HG02610 (cell line): Measurements from ENCODE around the gene FZD7.

Experiments
- ATAC-seq: cut with Tn5 transposase; IDR thresholded peaks from one replicate; pipeline ENCODE4 v1.9.1; 2021; ENCODE audit warnings: mild to moderate bottlenecking, moderate library complexity; ENCODE audit not compliant: unreplicated experiment

The FZD7 gene

DNA sequence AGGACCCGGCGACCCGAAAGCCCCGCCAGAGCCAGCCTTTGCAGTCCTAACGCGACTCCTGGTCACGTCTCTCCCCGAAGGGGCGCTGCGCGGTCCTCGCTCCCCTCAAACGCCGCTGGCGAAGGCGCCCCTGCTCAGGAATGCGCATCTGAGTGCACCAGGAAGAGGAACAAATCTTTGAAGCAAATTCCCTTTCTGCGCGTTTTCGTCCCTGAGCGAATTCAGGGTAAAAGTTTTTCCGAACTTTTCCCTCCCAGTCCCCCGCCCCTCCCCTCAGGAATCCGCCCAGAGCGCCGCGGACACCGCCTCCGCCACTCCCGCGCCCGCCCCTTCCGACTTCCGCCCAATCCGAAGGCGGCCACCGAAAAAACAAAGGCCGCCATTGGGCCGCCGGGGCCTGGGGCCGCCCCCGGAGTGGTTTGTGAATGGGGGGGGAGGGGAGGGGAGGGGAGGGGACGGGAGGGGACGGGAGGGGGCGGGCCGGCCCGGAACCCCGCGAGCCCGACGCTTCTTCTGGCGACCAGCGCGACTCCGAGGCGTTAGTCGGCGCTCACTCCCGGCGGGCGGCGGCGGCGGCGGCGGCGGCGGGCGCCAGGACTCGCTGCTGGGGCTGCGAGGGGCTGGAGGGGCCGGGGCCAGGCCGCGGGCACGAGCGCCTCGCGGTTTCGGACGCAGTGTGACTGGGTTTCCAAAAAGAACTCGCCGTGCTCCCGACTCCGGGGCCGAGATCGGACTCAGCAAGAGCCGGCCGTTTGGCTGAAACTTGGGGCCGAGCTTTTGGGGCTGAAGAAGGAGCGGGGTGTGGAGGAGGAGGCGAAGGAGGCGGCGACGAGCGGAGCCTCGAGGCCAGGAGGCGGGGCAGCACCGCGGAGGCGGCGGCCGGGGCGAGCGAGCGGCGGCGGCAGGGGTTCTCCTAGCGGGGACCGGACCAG, at the start of gene FZD7:
Gene FZD7, plus strand, starts transcription at position 539 of the 932 bp plus-strand sequence. CDS start 793 bp downstream, outside the sequence.
- ATAC-seq, result peak; percentile 93

DNA sequence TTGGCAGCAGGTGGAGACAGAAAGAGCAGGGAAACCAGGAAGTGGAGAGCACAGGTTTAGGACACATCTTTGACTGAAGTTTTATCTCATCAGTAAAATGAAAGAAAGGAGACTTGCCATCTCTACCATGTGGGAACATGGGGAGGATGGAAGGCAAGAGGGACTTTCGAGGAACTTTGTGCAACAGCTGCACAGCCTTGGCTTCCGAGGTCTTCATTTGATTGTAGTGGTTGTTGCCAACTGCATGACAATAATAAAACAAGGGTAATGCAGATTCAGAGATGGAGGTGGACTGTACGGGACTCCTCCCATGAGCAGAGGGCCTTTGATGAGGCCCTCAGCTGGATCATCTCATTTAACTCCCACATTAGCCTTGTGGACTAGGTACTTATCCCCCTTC, 49.3 kb upstream of the FZD7 start:
- ATAC-seq, result no peak

DNA sequence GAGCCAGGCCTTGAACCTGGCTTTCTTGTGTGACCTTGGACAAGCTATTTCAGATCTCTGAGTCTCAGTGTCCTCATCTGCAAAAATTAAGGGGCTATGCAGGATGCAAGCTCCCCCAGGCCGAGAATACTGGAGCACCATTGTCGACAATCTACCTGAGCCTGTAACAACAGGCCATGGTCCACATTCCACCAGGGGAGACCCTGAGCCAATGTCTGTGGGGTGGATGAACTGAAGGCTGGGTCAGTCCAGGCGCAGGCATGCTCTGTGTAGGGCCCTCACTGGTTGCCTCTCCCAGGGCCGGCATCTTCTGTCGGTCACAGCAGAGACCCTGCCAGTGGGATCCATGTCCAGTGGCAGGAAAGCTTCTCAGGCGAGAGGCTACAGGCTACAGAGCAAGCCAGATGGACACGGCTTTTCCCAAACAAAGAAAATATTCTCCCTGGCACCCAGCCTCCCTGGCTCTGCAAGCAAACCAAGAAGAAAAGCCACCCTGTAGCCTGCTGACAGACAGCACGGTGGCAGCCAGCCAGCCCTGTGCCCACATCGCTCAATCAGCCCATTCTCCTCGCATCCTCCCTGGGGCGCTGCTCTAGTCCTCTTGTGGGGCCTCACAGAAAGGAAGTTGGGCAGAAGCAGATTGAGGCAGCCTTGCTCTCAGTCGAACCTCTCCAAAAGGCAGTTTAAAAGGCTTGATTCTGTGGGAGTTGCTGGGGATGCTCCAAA, 48.7 kb upstream of the FZD7 start:
- no peak for ATAC-seq

DNA sequence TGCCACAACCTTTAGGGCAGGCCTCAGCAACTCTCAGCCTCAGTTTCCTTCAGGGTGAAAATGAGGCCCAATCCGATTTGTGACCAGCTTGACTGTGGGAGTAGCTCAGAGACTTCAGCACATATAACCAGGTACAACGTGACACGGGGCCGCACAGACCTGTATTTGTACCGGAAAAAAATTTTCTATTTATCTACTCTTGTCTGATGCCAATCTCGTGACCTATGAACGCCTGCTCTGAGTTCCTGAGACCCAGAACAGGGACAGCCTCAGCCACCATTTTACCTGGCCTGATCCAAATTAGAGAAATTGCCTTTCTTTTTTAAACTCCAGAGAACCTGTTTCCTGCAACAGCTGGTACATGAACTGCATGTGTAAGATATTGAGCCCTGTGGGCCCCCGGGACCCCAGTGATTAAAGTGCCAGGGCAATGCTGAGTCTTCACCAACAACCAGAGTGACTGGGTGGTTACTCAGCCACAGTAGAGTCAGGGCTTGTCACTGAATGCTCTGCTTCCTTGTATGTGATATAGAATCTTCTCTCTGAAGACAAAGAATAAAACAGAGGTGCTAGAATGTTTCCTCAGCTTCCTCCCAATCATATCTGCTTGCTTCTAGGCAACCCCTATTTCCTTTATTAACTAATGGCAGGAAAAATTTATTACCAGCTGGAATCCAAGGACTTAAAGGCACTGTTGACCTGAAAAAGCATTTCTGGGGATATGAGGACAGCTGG, 47.8 kb upstream of the FZD7 start:
- no peak for ATAC-seq

DNA sequence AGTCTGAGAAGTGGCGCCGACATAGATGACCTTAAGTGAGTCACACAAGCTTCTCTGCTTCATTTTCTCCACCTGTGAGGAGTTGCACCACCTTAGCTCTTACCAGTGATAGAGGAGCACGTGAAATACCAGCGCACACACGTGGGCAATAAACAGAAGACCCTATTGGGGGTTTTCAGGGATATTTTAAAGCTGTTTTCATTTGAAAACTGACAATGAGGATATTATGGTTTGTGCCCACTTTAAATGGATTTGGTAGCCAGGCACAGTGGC, 47.3 kb upstream of the FZD7 start:
- no peak for ATAC-seq

DNA sequence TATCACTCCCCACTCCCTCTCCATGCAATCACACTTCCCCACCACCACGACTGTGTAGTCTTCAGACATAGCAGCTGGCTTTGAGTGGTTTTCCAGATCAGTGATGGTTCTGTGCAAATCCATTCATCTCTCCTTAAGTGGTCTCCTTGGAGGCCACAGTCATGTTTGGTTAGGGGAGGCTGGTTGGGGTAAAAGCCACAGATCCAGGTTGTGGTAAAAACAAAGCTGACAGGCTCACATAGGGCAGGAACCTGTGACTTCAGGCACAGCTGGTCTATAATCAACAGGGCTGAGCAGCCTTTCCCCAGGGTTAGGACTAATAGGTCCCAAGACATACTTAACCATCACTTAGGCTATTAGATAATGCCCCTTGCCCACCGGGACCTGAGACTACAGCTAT, 46.2 kb upstream of the FZD7 start:
- no peak for ATAC-seq

DNA sequence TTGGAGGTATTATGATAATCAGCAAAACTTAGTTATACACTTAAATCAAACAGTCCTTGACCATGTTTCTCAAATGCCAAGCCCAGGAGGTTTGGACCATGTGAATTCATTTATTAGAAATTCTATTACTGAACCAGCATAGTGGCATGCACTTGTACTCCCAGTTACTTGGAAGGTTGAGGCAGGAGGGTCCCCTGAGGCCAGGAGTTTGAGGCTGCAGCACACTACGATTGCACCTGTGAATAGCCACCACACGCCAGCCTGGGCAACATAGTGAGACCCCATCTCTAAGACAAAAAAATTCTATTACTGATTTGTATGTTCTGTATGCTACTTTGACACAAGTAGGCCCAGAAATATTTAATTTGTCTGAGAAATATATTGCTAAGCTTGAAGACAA, 43.6 kb upstream of the FZD7 start:
- no peak for ATAC-seq

DNA sequence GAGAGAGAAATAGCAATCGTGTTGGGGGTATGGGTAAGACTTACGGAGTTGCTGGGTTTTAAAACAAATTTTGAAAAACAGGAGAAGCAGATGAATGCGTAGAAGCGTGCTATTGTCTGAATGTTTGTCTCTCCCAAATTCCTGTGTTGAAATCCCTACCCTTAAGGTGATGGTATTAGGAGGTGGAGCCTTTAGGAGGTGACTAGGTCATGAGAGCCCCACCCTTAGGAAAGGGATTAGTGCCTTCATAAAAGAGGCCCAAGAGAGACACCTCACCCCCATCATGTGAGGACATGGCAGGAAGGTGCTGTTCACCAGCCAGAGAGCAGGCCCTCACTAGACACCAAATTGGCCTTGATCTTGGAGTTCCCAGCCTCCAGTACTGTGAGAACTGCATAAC, 40.7 kb upstream of the FZD7 start:
- ATAC-seq, result no peak

DNA sequence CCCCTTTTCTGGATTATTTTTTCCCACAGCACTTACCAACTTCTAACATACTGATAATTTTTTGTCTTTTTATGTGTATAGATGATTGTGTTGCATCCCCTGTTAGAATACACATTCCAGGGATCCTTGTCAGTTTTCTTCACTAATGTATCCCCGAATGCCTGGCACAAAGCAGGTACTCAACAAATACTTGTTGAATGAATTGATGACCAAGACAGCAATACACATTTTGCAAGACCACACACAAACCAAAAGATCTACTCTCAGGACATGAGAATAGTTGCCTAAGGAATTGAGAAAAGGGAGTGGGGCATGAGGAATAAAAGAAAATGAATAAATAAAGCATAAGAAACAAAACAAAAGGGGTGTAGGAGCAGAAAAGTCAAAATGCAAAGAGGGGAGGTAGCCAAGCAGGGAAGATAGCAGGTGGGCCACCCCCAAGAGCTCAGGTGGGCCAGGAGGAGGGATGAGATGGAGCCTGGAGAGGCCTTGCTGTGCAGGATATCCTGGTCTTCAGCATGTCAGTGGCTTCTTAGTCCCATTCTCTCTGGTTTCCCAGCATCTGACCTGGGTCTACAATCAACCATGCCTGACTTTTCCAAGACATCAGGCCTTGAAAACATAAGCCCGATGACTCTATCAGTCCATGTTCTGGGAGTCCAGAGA, 38.5 kb upstream of the FZD7 start:
- no peak for ATAC-seq

DNA sequence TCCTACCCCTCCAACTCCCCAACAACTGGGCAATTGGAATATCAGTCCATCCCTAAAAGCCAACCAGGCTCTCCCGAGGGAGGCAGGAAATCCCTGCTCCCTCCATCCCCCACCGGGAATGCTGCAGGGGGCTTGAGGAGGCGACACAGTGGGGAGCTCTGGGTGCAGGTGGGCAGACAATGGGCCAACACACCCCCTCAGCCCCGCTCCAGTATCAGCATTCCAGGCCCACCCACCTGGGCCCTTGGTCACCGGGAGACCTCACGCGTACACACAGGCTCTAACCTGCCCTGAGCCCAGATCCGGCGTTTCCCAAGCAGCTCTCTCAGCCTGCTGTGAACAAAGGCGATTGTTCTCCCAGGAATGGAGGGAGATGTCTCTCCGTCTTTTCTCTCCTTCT, 37.6 kb upstream of the FZD7 start:
- ATAC-seq, result no peak

DNA sequence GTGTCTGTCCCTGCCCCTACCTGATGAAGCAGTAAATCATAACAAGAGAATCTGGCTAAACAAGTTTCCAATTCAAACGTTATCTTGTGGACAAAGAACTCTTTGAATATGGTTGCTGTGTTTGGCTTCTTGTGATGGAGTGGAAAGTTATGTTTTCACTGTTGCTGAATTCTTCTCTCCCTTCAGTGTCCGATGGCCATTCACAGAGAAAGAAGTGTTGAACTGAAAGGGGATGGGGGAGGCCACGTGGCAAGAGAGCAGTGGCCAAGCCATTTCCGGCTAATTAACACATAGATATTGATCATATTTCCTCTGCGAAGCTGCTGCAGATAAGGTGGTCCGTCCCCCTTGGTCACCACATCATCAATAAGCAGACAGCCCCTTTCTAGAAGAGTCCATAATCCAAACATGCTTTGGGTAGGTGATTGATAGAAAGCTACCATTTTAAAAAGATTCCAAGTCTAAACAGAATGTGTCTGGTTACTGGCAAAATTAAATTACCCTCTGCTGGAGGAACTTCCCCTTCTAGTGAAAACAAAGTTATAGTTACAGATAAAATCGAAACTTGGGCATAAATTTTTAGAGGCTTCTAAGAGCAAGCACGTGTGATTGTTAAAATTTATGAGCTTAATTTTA, 36.9 kb upstream of the FZD7 start:
- no peak for ATAC-seq

DNA sequence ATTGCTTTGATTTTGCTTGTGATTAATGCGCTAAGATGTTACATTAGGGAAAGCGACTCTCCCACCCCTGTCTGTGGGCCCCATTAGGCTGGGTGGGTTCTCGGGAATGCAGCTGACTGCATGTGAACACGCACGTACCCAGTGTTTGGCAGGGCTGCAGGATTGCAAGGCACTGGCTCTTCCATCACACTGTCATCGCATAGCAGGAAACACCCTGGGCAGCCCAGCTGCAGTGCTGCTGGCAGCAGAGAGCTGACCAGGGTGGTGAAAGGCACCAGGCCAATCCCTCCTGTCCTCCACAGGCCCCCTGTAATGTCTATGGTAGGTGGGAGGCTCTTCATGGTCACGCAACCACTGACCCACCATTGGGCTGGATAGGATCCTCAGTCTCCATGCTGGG, 34.4 kb upstream of the FZD7 start:
- ATAC-seq, result no peak

DNA sequence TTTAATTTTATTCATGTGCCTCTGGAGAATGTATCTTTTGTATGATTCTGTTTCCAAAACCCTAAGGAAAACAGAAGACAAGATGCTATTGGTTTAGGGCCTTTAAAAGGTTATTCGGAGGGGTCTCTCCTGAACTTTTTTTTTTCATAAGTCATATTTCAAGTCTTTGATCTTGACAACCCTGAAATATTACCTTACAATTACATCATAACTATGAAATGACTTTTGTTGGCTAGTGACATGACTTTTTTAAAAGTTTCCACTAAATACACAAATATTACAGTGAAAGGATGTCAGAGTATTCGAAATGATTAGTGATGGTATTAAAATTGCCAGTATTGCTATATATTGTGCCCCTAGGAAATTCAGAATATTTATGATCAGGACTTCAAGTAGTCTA, 31.8 kb upstream of the FZD7 start:
- no peak for ATAC-seq

DNA sequence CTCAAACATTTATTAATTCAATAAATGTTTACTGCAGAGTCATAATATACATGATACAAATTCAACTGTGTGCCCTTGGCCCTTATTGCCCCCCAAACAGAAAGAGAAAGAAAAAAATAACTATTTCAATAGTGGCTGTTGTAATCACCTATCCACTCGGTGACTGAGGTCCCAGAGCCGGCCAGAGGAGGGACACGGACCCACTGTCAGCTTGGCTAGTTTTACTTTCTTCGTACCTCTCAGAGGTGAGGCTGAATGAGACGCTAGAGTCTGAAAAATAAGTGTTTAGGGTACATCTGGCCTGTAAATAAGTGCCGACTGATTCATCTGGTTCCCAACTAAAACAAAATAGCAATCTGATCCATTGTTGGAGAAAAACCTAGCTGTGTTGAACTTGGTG, 31.3 kb upstream of the FZD7 start:
- ATAC-seq, result no peak

DNA sequence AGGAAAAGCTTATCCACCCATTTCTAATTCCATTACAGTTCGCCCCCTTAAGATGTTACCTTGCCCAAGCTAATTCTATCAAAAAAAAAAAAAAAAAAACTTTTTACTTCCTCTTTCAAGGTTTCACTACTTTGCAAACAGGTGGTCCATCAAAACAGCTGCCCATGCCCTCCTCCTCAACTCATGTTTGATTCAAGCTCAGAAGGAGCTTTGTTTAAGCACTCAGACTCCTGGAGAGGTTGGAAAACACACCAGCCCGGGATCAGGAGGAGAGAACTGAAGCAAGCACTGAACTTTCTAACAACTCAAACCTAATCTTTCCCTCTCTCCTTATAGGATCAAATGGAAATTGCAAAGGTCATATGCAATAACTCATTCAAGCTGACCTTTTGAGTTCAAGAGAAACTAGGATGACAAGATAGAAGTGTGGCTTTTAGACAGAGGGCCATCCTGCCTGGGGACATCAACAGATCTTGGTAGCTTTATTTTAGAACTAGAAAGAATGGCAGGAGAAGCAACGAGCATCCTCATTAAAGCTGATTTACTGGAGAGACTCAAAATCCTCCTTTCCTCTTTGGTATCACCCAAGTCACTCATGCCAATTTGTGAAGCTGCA, 28.3 kb upstream of the FZD7 start:
- ATAC-seq, result no peak

DNA sequence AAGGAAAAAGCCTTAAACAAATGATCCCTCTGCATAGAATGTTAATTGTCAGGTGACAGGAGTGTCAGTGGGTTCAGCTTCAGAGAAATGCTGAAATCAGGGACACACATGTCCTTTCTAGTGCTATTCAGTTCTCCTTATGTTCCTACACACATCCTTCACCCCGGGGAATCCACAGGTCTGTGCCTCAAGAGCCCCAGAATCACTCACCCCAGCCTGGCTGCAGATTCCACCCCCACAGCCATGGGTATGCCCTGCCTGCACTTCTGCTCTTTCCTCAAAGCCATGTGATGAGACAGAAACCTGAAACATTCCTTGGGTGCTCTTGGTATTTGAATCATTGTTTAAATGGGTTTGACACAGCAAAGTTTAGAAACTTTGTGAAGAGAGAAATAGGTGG, 27.4 kb upstream of the FZD7 start:
- no peak for ATAC-seq

DNA sequence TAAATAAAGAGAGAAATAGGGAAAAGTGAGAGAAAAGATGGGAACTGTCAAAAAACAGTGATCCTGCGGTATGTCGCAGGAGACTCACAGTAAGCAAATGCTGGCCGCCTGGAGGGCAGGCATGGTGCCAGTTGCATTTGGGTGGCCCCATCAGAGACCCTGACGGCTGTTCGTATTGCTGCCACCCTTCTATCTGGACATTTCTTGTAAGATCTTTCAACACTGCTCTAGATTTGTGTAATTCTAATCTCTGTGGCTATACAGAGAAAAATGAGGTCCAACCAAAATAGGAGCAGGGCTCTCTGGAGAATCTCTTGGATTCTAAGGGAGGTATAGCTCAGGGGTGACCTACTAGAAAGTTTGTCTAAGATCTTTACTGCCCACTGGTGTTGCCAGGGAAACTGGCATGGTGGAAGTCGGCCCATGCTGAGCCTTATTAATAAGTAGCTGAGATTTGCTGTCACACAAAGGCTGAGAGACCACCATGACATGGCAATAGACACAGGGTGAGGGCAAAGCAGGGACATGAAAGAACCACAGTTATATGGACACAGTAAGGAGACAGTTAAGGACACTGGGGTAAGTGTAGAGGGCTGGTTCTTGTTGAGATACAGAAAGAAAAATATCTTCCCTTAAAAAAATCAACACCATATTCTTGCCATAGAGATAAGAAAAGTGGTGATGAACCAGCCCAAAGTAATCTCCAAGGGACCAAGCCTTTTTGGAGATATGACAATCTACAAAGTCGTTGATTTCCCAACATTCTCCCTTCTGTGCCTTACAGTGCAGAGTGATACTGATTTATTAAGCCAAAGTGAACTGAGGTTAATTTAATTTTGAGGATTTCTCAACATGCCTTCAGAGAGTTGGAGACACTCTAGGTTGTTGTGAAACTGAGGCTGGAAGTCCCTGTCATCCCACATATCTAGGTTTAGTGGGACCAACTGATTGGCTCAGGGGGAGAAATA, 26.4 kb upstream of the FZD7 start:
- no peak for ATAC-seq

DNA sequence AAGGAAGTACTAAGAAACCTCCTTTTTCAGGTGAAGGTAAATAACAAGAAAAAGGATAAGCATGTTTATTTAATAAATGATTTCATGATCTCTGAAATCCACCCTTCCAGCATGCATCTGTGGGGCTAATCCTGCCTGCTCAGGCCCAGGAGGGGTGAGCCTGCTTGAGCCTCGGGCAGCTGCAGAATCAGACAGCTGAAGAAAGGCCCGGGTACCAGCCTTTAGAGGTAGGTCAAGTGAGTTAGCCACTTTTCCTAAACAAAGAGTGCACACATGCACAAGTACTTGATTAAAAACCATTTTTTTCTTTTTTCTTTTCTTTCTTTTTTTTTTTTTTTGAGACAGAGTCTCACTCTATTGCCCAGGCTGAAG, 25.7 kb upstream of the FZD7 start:
- no peak for ATAC-seq

DNA sequence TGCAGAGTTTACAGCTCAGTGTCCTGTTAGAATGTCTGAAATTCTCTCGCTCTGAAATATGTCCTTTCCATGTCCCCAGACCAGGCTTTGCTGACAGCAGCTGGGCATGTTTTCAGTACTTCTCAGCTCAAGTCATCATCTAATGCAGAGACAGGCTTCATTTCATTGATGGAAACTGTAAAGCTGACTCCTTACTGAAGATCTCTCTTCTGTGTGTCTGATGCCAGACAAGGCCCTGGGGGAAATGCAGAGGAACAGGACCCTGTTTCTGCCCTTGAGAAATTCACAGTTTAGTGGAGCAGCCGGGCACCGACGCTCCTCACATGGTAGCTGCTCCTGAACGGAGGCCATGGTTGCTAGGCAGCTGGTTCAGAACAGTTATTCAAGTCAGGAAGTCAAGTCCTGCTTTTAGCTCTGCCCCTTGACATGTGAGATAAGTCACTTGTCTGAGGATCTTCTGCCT, 24.6 kb upstream of the FZD7 start:
- no peak for ATAC-seq
